Ishikawa (cell line): ENCODE results near the gene BMI1.

Source experiments
- CEBPB ChIP-seq: IDR thresholded peaks from 2 replicates; pipeline ENCODE4 v1.6.1; 2012
- EP300 ChIP-seq: IDR thresholded peaks from 2 replicates; pipeline ENCODE4 v1.6.1; 2012; ENCODE audit warnings: borderline replicate concordance
- FOXM1 ChIP-seq: IDR thresholded peaks from 2 replicates; pipeline ENCODE4 v1.6.1; 2012; ENCODE audit warnings: low read depth, borderline replicate concordance
- MAX ChIP-seq: IDR thresholded peaks from 2 replicates; pipeline ENCODE4 v1.6.1; 2012
- RAD21 ChIP-seq: IDR thresholded peaks from 2 replicates; pipeline ENCODE4 v1.6.1; 2012; ENCODE audit warnings: low read depth
- REST ChIP-seq: IDR thresholded peaks from 2 replicates; pipeline ENCODE4 v1.6.1; 2012; ENCODE audit warnings: low read depth, mild to moderate bottlenecking
- TAF1 ChIP-seq: IDR thresholded peaks from 2 replicates; pipeline ENCODE4 v1.6.1; 2012; ENCODE audit warnings: low read depth, mild to moderate bottlenecking
- USF1 ChIP-seq: IDR thresholded peaks from 2 replicates; pipeline ENCODE4 v1.6.1; 2012
- YY1 ChIP-seq: IDR thresholded peaks from 2 replicates; pipeline ENCODE4 v1.6.1; 2012; ENCODE audit warnings: low read depth
- ZBTB7A ChIP-seq: IDR thresholded peaks from 2 replicates; pipeline ENCODE4 v1.6.1; 2012; ENCODE audit warnings: low read depth

DNA sequence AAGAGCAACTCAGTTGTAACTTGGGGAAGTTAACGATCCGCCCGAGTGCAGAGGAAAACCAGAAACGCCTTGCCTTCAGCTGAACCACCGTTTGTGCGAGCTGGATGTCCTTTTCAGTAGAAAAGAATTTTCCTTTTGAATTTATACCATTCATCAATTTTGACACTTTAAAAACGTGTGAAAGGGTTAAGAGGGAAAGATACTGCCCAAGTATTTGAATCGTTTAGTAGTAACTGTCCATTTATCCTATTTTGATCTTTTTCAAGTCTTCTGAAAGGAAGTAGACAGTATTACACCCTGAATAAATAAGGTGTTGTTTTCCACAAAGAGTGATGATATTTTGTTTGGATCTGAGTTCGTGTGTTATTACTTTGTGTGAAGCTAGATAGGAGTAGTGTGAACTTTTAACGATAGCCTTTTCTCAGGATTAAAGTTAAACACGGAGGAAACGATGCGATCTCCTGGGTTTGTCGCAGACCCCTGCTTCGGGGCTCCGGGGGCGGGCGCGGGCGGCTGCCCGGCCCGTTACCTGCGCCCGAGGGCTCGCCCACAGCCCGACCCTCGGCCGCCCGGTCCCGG lies 830 bp upstream of the BMI1 start:
- TF ChIP-seq REST = no peak
- TF ChIP-seq RAD21 = no peak
- TF ChIP-seq USF1 = no peak
- no peak for TF ChIP-seq ZBTB7A
- no peak for TF ChIP-seq MAX
- no peak for TF ChIP-seq TAF1
- no peak for TF ChIP-seq YY1
- no peak for TF ChIP-seq CEBPB
- TF ChIP-seq EP300 = no peak
- TF ChIP-seq FOXM1 = no peak
